ENCODE results near the gene CPNE7.

- no peak for TF ChIP-seq RAD21 (IDR thresholded peaks at IDR 0.05; ENCODE audit: low read depth)
- TF ChIP-seq CEBPB (IDR thresholded peaks at IDR 0.05) = no peak
Measured at GRCh38 chr16:89619840-89620239, 44.3 kb downstream of the CPNE7 start.

Data from Ishikawa (cell line).